ENCODE data around the gene MEGF9. TPM values are rescaled to one million over a fixed set of nuclear protein-coding genes. Genes with fewer than 3 reads are reported as not detected.
A peak's percentile ranks its signal among the peaks of the same experiment; 100 is the strongest.

The MEGF9 gene
- total and polyA plus RNA-seq, 2 donors (not counting 3 experiments of a cell fraction or from before 2014, with no cell fraction given) = 4.0 to 13.0 TPM

DNA sequence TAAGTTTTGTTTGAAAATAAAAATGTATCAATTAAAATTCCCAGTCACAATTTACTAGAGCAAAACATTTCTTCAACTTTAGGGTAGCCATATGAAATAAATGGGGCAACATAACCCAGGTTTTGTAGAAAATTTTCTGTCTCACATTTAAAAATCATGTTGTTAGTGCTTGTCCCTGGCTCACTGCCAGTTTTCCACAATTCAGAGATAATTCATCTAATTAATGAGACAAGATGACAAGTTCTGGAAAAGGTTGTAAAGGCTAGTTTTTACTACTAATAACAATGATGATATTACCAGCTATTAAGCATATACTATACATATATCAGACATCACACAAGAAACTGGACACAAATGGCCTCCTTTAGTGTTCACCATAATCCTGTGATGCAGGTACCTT, 45.9 kb downstream of the MEGF9 start:
- Histone ChIP-seq H3K4me3 (replicated peaks in 1 of 3; ENCODE audit: insufficient read depth in 1 of 3, low read depth in 1 of 3, low read length in 3 of 3) (no peak overlapping the region), H3K4me2 (ENCODE audit: insufficient read depth, low read length) (no peak overlapping the region), H4K20me1 (replicated peaks; ENCODE audit: control insufficient read depth, extremely low read depth, insufficient read depth, low read length) (no peaks in the 10 kb centered on the region), H3K27ac (ENCODE audit: insufficient read depth, low read depth, low read length) (no peak overlapping the region), H3K9me3 (replicated peaks; ENCODE audit: control insufficient read depth, insufficient read depth, low read length) (no peaks in the 10 kb centered on the region), H3K27me3 (ENCODE audit: control insufficient read depth in 2 of 2, insufficient read depth in 2 of 2, low read length in 2 of 2) (no peaks in the 10 kb centered on the region), H3K4me1 (ENCODE audit: control insufficient read depth, extremely low read depth, insufficient read depth, low read length) (no peaks in the 10 kb centered on the region), H3K9me1 (replicated peaks; ENCODE audit: control insufficient read depth, extremely low read depth, insufficient read depth, low read length) (no peaks in the 10 kb centered on the region), H2AFZ (ENCODE audit: low read depth, low read length) (no peak overlapping the region), H3K79me2 (ENCODE audit: control insufficient read depth, insufficient read depth, low read length) (no peaks in the 10 kb centered on the region), H3K36me3 (ENCODE audit: control insufficient read depth in 2 of 2, extremely low read depth in 1 of 2, insufficient read depth in 2 of 2, low read length in 2 of 2) (no peaks in the 10 kb centered on the region), H3K9ac (replicated peaks; ENCODE audit: extremely low read depth, insufficient read depth, low read length) (no peak overlapping the region)
- BruUV-seq (replicated peaks) = no TSS peak
- POLR2A ChIA-PET = no interaction called here
- dilution Hi-C loops (cut with MboI; ENCODE audit: extremely low pct_ligation_motif_present, low sequenced_read_pairs) = no loop called here
- no peak for FAIRE-seq
- peak; percentile 50 for DNase-seq (ENCODE audit: low read depth, low spot score)
- no peak for TF ChIP-seq POLR2A (IDR thresholded peaks at IDR 0.05; ENCODE audit: low read depth, low read length)
- no peak for TF ChIP-seq FOS (IDR thresholded peaks at IDR 0.05; ENCODE audit: borderline replicate concordance, insufficient read depth, low read length)
- TF ChIP-seq MAX (IDR thresholded peaks at IDR 0.05; ENCODE audit: insufficient read depth, insufficient read length) = no peak
- intact Hi-C loops (cut with micrococcal nuclease) = no loop called here
- CTCF ChIA-PET = interaction anchor here (0.5 to 1.0 kb wide), 2 partner anchors 19 to 38 kb away, joined by 3 to 4 read pairs; no protein-coding TSS in a partner anchor

- TF ChIP-seq GATA2 (IDR thresholded peaks at IDR 0.05; ENCODE audit: insufficient read depth, insufficient read length, low read depth, low read length) (no peak), MAX (IDR thresholded peaks at IDR 0.05; ENCODE audit: insufficient read depth, insufficient read length) (no peak), POLR2AphosphoS5 (IDR thresholded peaks at IDR 0.05; ENCODE audit: insufficient read depth, low read depth, low read length) (no peak), MYC (IDR thresholded peaks at IDR 0.05; ENCODE audit: low read depth, low read length) (no peak), FOS (IDR thresholded peaks at IDR 0.05; ENCODE audit: borderline replicate concordance, insufficient read depth, low read length) (no peak), POLR2A (IDR thresholded peaks at IDR 0.05; ENCODE audit: low read depth, low read length) (no peak), EZH2 (IDR thresholded peaks at IDR 0.05; ENCODE audit: borderline replicate concordance, low read depth, low read length, severe bottlenecking) (no peak), JUN (IDR thresholded peaks at IDR 0.05; ENCODE audit: borderline replicate concordance, insufficient read depth, insufficient read length, low read depth) (no peak)
- TF ChIP-seq, protein P1, sequence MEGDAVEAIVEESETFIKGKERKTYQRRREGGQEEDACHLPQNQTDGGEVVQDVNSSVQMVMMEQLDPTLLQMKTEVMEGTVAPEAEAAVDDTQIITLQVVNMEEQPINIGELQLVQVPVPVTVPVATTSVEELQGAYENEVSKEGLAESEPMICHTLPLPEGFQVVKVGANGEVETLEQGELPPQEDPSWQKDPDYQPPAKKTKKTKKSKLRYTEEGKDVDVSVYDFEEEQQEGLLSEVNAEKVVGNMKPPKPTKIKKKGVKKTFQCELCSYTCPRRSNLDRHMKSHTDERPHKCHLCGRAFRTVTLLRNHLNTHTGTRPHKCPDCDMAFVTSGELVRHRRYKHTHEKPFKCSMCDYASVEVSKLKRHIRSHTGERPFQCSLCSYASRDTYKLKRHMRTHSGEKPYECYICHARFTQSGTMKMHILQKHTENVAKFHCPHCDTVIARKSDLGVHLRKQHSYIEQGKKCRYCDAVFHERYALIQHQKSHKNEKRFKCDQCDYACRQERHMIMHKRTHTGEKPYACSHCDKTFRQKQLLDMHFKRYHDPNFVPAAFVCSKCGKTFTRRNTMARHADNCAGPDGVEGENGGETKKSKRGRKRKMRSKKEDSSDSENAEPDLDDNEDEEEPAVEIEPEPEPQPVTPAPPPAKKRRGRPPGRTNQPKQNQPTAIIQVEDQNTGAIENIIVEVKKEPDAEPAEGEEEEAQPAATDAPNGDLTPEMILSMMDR (IDR thresholded peaks at IDR 0.05; ENCODE audit: extremely low read depth in 1 of 2, insufficient read depth in 1 of 2, low read depth in 1 of 2, low read length in 2 of 2) = no peak
- Histone ChIP-seq H4K20me1 (replicated peaks; ENCODE audit: control insufficient read depth, extremely low read depth, insufficient read depth, low read length) (no peaks in the 10 kb centered on the region), H3K27me3 (ENCODE audit: control insufficient read depth in 2 of 2, insufficient read depth in 2 of 2, low read length in 2 of 2) (no peaks in the 10 kb centered on the region), H3K79me2 (ENCODE audit: control insufficient read depth, insufficient read depth, low read length) (no peaks in the 10 kb centered on the region), H3K27ac (ENCODE audit: insufficient read depth, low read depth, low read length) (no peak overlapping the region), H3K4me2 (ENCODE audit: insufficient read depth, low read length) (no peak overlapping the region), H3K9ac (replicated peaks; ENCODE audit: extremely low read depth, insufficient read depth, low read length) (no peak overlapping the region), H3K9me1 (replicated peaks; ENCODE audit: control insufficient read depth, extremely low read depth, insufficient read depth, low read length) (peaks cover 3% of the 10 kb centered on the region), H3K9me3 (replicated peaks; ENCODE audit: control insufficient read depth, insufficient read depth, low read length) (no peaks in the 10 kb centered on the region), H3K4me3 (replicated peaks in 1 of 3; ENCODE audit: insufficient read depth in 1 of 3, low read depth in 1 of 3, low read length in 3 of 3) (no peak overlapping the region), H3K36me3 (ENCODE audit: control insufficient read depth in 2 of 2, extremely low read depth in 1 of 2, insufficient read depth in 2 of 2, low read length in 2 of 2) (no peaks in the 10 kb centered on the region), H2AFZ (ENCODE audit: low read depth, low read length) (no peak overlapping the region), H3K4me1 (ENCODE audit: control insufficient read depth, extremely low read depth, insufficient read depth, low read length) (no peaks in the 10 kb centered on the region)
- POLR2A ChIA-PET = no interaction called here
- dilution Hi-C loops (cut with MboI; ENCODE audit: extremely low pct_ligation_motif_present, low sequenced_read_pairs) (no loop called here), intact Hi-C loops (cut with micrococcal nuclease) (no loop called here)
- CTCF ChIA-PET = interaction anchor here (1.7 kb wide), 1 partner anchor 9 kb away, joined by 3 read pairs; no protein-coding TSS in a partner anchor
- DNase-seq (ENCODE audit: low read depth, low spot score) = no peak
- no peak for FAIRE-seq
- no TSS peak for BruUV-seq (replicated peaks)
These were observed 50.3 kb downstream of the MEGF9 start for GRCh38 chr9:120663950-120664349.
